HepG2 (cell line): ENCODE data around the gene RAPSN.

Source experiments
- GZF1 ChIP-seq: sonication (generic); formaldehyde crosslinking; IDR thresholded peaks from 2 replicates; pipeline ENCODE4 v1.5.1; 2020; ENCODE audit warnings: mild to moderate bottlenecking, missing genetic modification reagents
- IKZF1 ChIP-seq: fragments of 450-650 bp; IDR thresholded peaks from 2 replicates; pipeline ENCODE4 v1.7.1; 2016
- SALL2 ChIP-seq: sonication (generic); formaldehyde crosslinking; IDR thresholded peaks from 2 replicates; pipeline ENCODE4 v1.8.1; 2023; ENCODE audit warnings: mild to moderate bottlenecking, missing genetic modification reagents, inconsistent platforms

DNA sequence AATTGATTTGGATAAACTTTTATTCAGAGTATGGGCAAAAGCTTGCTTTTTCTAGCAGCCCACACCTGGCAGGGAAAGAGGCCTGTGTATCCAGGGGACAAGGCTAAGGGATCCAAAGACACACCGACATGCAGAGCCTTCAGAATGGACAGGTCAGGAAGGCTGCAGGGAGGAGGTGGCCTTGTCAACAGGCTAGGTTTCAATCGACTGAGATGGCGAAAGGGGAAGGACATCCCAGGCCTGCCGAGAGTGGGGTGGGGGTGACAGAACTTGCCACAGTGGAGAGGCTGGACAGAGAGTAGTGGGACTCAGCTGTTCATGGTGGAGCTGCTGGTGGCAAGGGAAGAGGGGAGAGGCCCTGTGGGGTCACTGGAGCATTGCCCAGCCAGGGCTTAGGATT, 45.8 kb downstream of the RAPSN start:
- TF ChIP-seq IKZF1 (no peak), GZF1 (CRISPR knock-in tag) (no peak), SALL2 (no peak)
